SK-N-MC (cell line): ENCODE data around the gene ATG4B.

Source experiments
- EZH2 ChIP-seq: fragments of 200-600 bp; sonication (generic); IDR thresholded peaks from one replicate; pipeline ENCODE4 v1.6.1; 2017; ENCODE audit warnings: antibody characterized with exemption
- POLR2AphosphoS5 ChIP-seq: IDR thresholded peaks from 2 replicates; pipeline ENCODE4 v1.6.1; 2012; ENCODE audit warnings: mild to moderate bottlenecking, low read depth, low read length, borderline replicate concordance

- no peak for TF ChIP-seq POLR2AphosphoS5
- TF ChIP-seq EZH2 = no peak
Observed at GRCh38 chr2:241598061-241598460, 39.4 kb upstream of the ATG4B start.
